Measurements from ENCODE around the gene KLHL25.
"Not testable (repeated sequence)": the region's sequence is repeated elsewhere in the genome, so short reads cannot be mapped to it uniquely, and the experiment has no call there.

Gene KLHL25, protein sequence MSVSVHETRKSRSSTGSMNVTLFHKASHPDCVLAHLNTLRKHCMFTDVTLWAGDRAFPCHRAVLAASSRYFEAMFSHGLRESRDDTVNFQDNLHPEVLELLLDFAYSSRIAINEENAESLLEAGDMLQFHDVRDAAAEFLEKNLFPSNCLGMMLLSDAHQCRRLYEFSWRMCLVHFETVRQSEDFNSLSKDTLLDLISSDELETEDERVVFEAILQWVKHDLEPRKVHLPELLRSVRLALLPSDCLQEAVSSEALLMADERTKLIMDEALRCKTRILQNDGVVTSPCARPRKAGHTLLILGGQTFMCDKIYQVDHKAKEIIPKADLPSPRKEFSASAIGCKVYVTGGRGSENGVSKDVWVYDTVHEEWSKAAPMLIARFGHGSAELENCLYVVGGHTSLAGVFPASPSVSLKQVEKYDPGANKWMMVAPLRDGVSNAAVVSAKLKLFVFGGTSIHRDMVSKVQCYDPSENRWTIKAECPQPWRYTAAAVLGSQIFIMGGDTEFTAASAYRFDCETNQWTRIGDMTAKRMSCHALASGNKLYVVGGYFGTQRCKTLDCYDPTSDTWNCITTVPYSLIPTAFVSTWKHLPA

GRCh38 chr15:85794598-85795336 lies at the start of gene KLHL25:
KLHL25 (minus strand) TSS chr15:85794925; CDS start chr15:85769810, 25,115 bp downstream.
- peak; percentile 89 for DNase-seq

DNA sequence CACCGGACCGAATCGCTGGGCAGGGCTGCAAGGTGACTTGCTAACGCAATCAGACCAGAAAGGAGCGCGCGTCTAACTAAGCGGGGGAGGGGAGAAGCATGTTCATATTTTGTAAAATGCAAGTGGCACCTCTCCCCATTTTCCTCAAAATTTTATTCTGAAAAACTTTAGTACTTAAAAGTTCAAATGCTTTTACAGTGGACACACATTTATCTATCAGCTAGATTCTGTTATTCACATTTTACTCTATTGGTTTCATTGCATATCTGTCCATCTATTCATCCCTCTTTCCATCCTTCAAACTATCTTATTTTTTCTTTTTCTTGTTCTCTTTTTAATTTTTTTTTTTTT lies 46.1 kb upstream of the KLHL25 start:
- DNase-seq: no peak

DNA sequence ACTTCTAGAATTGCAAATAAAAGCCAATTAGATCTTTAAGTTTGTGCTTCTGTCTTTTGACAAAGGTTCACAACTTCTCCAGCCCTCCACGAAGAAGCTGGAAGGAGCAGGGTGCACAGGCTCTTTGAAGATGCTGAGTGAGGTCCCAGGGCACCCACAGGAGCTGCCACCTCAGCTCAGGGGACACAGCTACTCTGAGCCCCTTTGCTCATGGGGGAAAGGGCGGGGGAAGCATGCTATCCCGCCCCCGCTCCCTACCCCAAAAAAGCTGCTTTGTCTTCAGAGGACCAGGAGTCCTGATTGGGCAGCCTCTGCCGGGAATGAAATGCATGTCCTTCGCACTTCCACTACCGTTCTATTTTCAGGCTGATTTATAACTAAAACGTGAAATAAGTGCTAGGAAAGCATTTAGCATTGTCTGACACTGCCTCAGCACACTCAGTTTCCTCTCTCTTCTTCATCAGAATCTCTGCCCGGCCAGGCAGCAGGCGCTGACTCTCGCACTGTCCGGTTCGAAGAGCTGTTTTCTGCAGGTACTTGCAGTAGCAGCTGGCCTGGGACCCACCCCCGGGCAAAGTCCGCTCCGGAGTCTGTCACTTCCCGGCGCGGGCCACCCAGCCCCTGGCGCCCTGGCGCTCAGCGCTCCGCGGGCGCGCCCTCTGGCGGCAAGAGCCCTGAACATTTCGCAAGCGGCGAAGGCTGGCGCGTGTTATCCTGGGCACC lies 45.5 kb upstream of the KLHL25 start:
- peak; percentile 69 for DNase-seq

DNA sequence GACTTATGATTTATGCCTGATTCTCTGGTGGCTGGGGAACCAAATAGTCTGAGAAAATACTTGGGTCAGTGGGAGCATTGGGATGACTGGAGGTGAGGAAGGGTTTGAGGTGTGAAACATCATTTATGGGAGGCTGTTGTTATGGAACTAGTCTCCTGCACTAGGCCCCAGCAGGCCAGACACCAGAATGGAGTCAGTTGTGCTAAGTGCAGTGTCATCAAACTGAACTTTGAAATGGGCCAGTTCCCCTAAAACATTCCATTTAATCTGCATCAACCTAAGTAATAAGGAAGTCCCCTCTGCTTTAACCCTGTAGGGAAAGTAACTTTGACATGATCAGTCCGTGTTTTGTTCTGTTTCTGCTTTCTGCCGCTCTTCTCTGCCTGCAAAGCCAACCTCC lies 44.9 kb upstream of the KLHL25 start:
- no peak for DNase-seq

- no peak for DNase-seq
Observed at GRCh38 chr15:85838655-85839054, 43.9 kb upstream of the KLHL25 start.

GRCh38 chr15:85837881-85838280 lies 43.2 kb upstream of the KLHL25 start:
- DNase-seq: no peak

DNA sequence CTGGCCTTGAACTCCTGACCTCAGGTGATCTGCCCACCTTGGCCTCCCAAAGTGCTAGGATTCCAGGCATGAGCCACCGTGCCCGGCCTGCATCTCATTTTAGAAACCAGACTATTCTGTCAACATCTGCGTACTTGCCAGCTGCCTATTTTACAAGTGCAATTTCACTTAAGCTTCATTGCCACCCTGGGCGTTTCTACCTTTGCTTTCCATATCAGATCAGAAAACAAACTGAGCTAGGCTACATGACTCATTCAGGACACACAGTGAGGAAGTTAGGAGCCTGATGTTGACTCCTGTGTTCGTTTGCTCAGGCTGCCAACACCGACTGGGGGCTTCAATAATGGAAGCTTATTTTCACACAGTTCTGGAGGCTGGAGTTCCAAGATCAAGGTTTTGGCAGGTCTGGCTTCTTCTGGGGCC lies 42.3 kb upstream of the KLHL25 start:
- DNase-seq: no peak

DNA sequence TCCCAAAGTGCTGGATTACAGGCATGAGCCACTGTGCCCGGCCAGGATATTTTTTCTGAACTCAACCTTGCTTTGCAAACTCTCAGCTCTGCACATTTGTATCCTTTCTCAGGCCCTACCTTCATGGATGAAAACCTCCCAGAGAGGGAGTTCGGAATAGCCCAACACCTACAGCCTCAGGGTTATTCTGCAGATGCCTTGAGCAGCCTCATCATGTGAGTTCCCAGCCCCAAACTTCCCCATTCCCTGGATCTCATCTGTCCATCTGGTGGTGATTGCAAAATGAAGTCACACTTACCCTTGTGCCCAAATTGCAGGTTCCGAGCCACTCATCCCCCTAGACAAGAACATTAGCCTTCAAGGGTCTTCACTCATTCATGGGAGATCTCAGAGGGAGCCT lies 39.9 kb upstream of the KLHL25 start:
- DNase-seq: no peak

DNA sequence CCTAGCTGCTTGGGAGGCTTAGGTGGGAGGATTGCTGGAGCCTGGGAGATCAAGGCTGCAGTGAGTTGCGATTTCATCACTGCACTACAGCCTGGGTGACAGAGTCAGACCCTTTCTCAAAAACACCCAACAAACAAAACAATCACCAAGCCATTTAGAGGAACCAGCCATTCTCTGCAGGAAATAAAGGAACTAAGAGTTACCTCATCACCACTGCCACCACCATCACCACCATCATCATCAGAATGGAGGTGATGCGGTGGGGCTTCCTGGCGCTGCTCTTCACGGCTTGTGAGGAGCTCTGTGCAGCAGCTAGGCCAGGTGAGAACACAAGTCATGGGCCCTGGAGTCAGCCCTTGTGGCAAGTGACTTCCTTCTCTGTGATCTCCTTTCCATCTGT lies 37.7 kb upstream of the KLHL25 start:
- DNase-seq: no peak

- DNase-seq: no peak
Observed at GRCh38 chr15:85831415-85832113, 36.8 kb upstream of the KLHL25 start.

GRCh38 chr15:85829754-85830153 lies 35.0 kb upstream of the KLHL25 start:
- DNase-seq: not testable (repeated sequence)

DNA sequence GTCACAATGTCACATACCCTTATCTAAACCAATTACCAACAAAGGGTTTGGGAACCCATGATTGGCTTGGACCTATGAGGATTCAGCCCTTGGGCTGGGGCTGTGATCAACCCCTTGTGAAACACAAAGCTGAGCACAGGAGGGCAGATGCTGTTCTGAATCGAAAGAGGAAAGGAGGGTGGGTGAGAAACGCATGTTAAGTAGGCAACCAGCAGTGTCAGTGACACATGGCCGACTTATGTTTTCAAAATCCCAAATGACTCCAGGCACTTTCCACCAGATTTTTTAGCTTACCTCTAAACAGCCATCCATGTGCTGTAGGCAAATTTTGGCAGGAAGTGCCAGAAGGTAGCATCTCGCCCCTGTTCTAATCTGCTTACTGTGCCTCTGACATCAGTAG lies 34.1 kb upstream of the KLHL25 start:
- no peak for DNase-seq

GRCh38 chr15:85828126-85828525 lies 33.4 kb upstream of the KLHL25 start:
- DNase-seq: no peak

DNA sequence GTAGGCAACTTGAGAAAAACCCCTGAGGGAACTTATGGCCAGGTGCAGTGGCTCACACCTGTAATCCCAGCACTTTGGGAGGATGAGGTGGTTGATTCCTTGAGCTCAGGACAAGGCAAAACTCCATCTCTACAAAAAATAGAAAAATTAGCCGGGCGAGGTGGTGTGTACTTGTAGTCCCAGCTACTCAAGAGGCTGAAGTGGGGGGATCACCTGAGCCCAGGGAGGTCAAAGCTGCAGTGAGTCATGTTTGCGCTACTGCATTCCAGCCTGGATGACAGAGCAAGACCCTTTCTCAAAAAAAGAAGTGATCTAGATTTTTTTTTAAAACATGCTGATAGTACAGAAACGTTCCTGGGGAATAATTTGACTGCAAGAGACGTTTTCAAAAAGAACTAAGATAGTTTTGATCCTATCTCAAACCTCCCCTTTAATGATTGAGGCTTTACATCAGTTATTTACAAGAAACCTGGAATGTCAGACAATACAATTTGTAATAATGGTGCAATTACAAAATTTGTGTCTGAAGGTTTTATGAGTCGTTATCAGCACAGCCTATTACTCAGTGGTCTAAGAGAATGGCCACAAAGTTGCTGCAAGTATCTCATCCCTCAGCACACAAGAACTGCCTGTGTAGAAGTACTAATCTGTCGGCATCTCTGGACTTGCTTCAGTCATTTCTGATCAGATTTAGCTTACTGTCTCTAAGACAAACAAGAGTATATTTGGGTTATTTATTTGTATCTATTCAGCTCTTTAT lies 32.2 kb upstream of the KLHL25 start:
- DNase-seq: no peak

- no peak for DNase-seq
Observed at GRCh38 chr15:85825719-85826118, 31.0 kb upstream of the KLHL25 start.

DNA sequence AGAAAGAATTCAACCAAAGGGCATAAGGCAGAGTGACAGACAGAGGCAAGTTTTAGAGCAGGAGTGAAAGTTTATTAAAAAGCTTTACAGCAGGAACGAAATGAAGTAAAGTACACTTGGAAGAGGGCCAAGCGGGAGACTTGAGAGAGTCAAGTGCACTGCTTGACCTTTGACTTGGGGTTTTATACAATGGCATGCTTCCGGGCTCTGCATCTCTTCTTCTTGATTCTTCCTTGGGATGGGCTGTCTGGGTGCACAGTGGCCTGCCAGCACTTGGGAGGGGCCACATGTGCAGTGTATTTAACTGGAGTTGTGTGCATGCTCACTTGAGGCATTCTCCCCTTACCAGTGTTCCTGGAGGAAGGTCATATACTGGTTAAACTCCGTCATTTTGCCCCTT lies 30.4 kb upstream of the KLHL25 start:
- DNase-seq: no peak

GRCh38 chr15:85821545-85821944 lies 26.8 kb upstream of the KLHL25 start:
- no peak for DNase-seq

- no peak for DNase-seq
Observed at GRCh38 chr15:85819938-85820337, 25.2 kb upstream of the KLHL25 start.

- DNase-seq: no peak
Observed at GRCh38 chr15:85813234-85813633, 18.5 kb upstream of the KLHL25 start.

GRCh38 chr15:85810075-85810474 lies 15.3 kb upstream of the KLHL25 start:
- DNase-seq: no peak

DNA sequence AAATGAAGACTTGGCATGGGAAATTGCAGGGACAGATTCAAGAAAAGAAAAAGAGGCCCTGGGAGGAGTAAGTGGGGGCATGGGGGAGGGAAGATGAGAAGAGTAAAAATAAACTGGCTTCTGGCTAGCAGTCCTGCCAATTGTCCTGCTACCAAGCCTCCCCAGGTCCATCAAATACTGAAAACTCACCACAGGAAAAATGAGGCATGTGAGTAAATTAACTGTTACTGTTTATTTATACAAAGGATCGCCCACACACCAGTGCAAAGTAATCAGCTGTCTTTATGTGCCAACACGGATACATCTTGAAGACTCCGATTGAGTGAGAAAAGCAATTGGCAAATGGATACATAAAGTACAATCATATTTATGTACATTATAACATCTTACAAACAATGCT lies 10.7 kb upstream of the KLHL25 start:
- DNase-seq: no peak
